Neural progenitor cell (in vitro differentiated cells): Measurements from ENCODE around the gene STK24. TPM values are rescaled to one million over a fixed set of nuclear protein-coding genes. Genes with fewer than 3 reads are reported as not detected.

ENCODE experiments used
- DNase-seq: peaks from one replicate; pipeline ENCODE4 v3.0.0-alpha.2; 2016; ENCODE audit warnings: low spot score
- H2AFZ ChIP-seq: fragments of 200-600 bp; sonication (generic); replicated peaks from 2 replicates; pipeline ENCODE4 v1.6.1; 2016; ENCODE audit warnings: antibody characterized with exemption
- H3F3A ChIP-seq: fragments of 200-600 bp; sonication (generic); 2 replicates; pipeline ENCODE4 v1.6.1; 2016; ENCODE audit warnings: antibody characterized with exemption, low read depth
- H3K27ac ChIP-seq: fragments of 200-600 bp; sonication (generic); 2 replicates; pipeline ENCODE4 v1.5.1; 2016; ENCODE audit warnings: mild to moderate bottlenecking
- H3K27me3 ChIP-seq: fragments of 200-600 bp; sonication (generic); 2 replicates; pipeline ENCODE4 v1.6.1; 2016; ENCODE audit warnings: mild to moderate bottlenecking, moderate library complexity
- H3K36me3 ChIP-seq: fragments of 200-600 bp; sonication (generic); 2 replicates; pipeline ENCODE4 v1.5.1; 2016
- H3K4me1 ChIP-seq: fragments of 200-600 bp; sonication (generic); 2 replicates; pipeline ENCODE4 v1.6.1; 2016; ENCODE audit warnings: mixed run types
- H3K4me2 ChIP-seq: fragments of 200-600 bp; sonication (generic); 2 replicates; pipeline ENCODE4 v1.6.1; 2016
- H3K4me3 ChIP-seq: fragments of 200-600 bp; sonication (generic); 2 replicates; pipeline ENCODE4 v1.5.1; 2016
- H3K79me2 ChIP-seq: fragments of 200-600 bp; sonication (generic); 2 replicates; pipeline ENCODE4 v1.6.1; 2016; ENCODE audit warnings: low read depth
- H3K9ac ChIP-seq: fragments of 200-600 bp; sonication (generic); 2 replicates; pipeline ENCODE4 v1.6.1; 2016
- H3K9me3 ChIP-seq: fragments of 200-600 bp; sonication (generic); 2 replicates; pipeline ENCODE4 v1.5.1; 2016; ENCODE audit warnings: low read depth
- H4K20me1 ChIP-seq: fragments of 200-600 bp; sonication (generic); 2 replicates; pipeline ENCODE4 v1.6.1; 2016; ENCODE audit warnings: low read depth
- H3K27ac Mint-ChIP-seq: 3 replicates; pipeline ENCODE4 v1.8.0; 2021; ENCODE audit warnings: mixed read lengths
- H3K27me3 Mint-ChIP-seq: 2 replicates; pipeline ENCODE4 v1.8.0; 2022; ENCODE audit warnings: low read depth, mild to moderate bottlenecking, inconsistent platforms, moderate library complexity, mixed read lengths; ENCODE audit not compliant: insufficient read depth
- H3K36me3 Mint-ChIP-seq: 3 replicates; pipeline ENCODE4 v1.8.0; 2021; ENCODE audit warnings: mixed read lengths
- H3K4me1 Mint-ChIP-seq: 3 replicates; pipeline ENCODE4 v1.8.0; 2021; ENCODE audit warnings: mixed read lengths
- H3K4me3 Mint-ChIP-seq: 3 replicates; pipeline ENCODE4 v1.8.0; 2021; ENCODE audit warnings: mild to moderate bottlenecking, moderate library complexity, mixed read lengths
- H3K9me3 Mint-ChIP-seq: 3 replicates; pipeline ENCODE4 v1.8.0; 2020; ENCODE audit warnings: mixed read lengths
- CTCF ChIP-seq: fragments of 200-600 bp; sonication (generic); IDR thresholded peaks from 2 replicates; pipeline ENCODE4 v1.5.1; 2017; ENCODE audit warnings: antibody characterized with exemption, mild to moderate bottlenecking
- EZH2 ChIP-seq: fragments of 200-600 bp; sonication (generic); IDR thresholded peaks from 2 replicates; pipeline ENCODE4 v1.6.1; 2017; ENCODE audit warnings: antibody characterized with exemption, mild to moderate bottlenecking, moderate library complexity
- EZH2phosphoT487 ChIP-seq: fragments of 200-600 bp; sonication (generic); IDR thresholded peaks from 2 replicates; pipeline ENCODE4 v1.6.1; 2017; ENCODE audit warnings: antibody characterized with exemption
- total RNA-seq: library from RNA; depleted of rRNA; stranded (reverse); fragments of >200 nt; gene quantifications from 2 replicates; pipeline ENCODE4 v1.2.3, GENCODE V29; 2015; ENCODE audit warnings: low replicate concordance

Gene STK24
- total RNA-seq, 1 donor from 2014 or later = 330 TPM

GRCh38 chr13:98432638-98433037, 144.3 kb downstream of the STK24 start:
- Histone ChIP-seq H3K4me3 (no peak overlapping the region), H3K4me1 (no peaks in the 10 kb centered on the region), H3F3A (no peaks in the 10 kb centered on the region), H3K9me3 (no peaks in the 10 kb centered on the region), H3K27me3 (no peaks in the 10 kb centered on the region), H3K9ac (no peak overlapping the region), H2AFZ (no peak overlapping the region), H4K20me1 (no peaks in the 10 kb centered on the region), H3K27ac (no peak overlapping the region), H3K4me2 (no peak overlapping the region), H3K79me2 (no peaks in the 10 kb centered on the region), H3K36me3 (no peaks in the 10 kb centered on the region)
- Mint-ChIP-seq H3K9me3 (no peaks in the 10 kb centered on the region), H3K27ac (no peak overlapping the region), H3K4me3 (no peak overlapping the region), H3K27me3 (peaks cover 3% of the 10 kb centered on the region), H3K4me1 (no peaks in the 10 kb centered on the region), H3K36me3 (peaks cover 22% of the 10 kb centered on the region)
- TF ChIP-seq EZH2phosphoT487 (no peak), CTCF (no peak), EZH2 (no peak)
- no peak for DNase-seq

GRCh38 chr13:98429977-98430736, 146.8 kb downstream of the STK24 start:
- no peak overlapping the region for H3K4me3 Mint-ChIP-seq
- no peak for TF ChIP-seq EZH2phosphoT487

GRCh38 chr13:98429531-98429930, 147.4 kb downstream of the STK24 start:
- no peak for DNase-seq
- Histone ChIP-seq H3K36me3 (peaks cover 3% of the 10 kb centered on the region), H3K27me3 (no peaks in the 10 kb centered on the region), H3K4me3 (no peak overlapping the region), H4K20me1 (no peaks in the 10 kb centered on the region), H3K4me2 (no peak overlapping the region), H2AFZ (no peak overlapping the region), H3F3A (no peaks in the 10 kb centered on the region), H3K79me2 (no peaks in the 10 kb centered on the region), H3K9me3 (no peaks in the 10 kb centered on the region), H3K27ac (no peak overlapping the region), H3K9ac (no peak overlapping the region), H3K4me1 (no peaks in the 10 kb centered on the region)
- H3K36me3 Mint-ChIP-seq = peaks cover 30% of the 10 kb centered on the region
- peaks cover 2% of the 10 kb centered on the region for H3K27me3 Mint-ChIP-seq
- H3K27ac Mint-ChIP-seq = no peak overlapping the region
- no peaks in the 10 kb centered on the region for H3K4me1 Mint-ChIP-seq
- no peak for TF ChIP-seq CTCF
- no peak for TF ChIP-seq EZH2
- no peak for TF ChIP-seq EZH2phosphoT487
- H3K4me3 Mint-ChIP-seq = no peak overlapping the region
- no peaks in the 10 kb centered on the region for H3K9me3 Mint-ChIP-seq

More at GRCh38 chr13:98429977-98430736, 146.8 kb downstream of the STK24 start:
- H3K4me2 ChIP-seq = no peak overlapping the region
- no peak overlapping the region for H3K4me3 ChIP-seq
- peak overlapping the region; percentile 37 for H3K27ac Mint-ChIP-seq
- H3K36me3 Mint-ChIP-seq = peaks cover 25% of the 10 kb centered on the region
- H3K27ac ChIP-seq = no peak overlapping the region
- no peaks in the 10 kb centered on the region for H3K9me3 Mint-ChIP-seq
- H3K27me3 ChIP-seq = no peaks in the 10 kb centered on the region
- H3K4me1 ChIP-seq = no peaks in the 10 kb centered on the region
- no peaks in the 10 kb centered on the region for H3K79me2 ChIP-seq
- peaks cover 3% of the 10 kb centered on the region for H3K36me3 ChIP-seq
- H2AFZ ChIP-seq = no peak overlapping the region
- H4K20me1 ChIP-seq = no peaks in the 10 kb centered on the region
- peaks cover 2% of the 10 kb centered on the region for H3K27me3 Mint-ChIP-seq
- DNase-seq = no peak
- no peaks in the 10 kb centered on the region for H3K4me1 Mint-ChIP-seq
- no peak overlapping the region for H3K9ac ChIP-seq
- H3F3A ChIP-seq = no peaks in the 10 kb centered on the region
- H3K9me3 ChIP-seq = no peaks in the 10 kb centered on the region

- Histone ChIP-seq H3K27me3 (no peaks in the 10 kb centered on the region), H3K4me3 (no peak overlapping the region), H3K36me3 (peaks cover 3% of the 10 kb centered on the region), H3K9ac (no peak overlapping the region), H4K20me1 (no peaks in the 10 kb centered on the region), H3F3A (no peaks in the 10 kb centered on the region), H3K9me3 (no peaks in the 10 kb centered on the region), H3K4me1 (no peaks in the 10 kb centered on the region), H2AFZ (no peak overlapping the region), H3K27ac (no peak overlapping the region), H3K4me2 (no peak overlapping the region), H3K79me2 (no peaks in the 10 kb centered on the region)
- DNase-seq = no peak
- Mint-ChIP-seq H3K9me3 (no peaks in the 10 kb centered on the region), H3K27me3 (peaks cover 2% of the 10 kb centered on the region), H3K4me3 (no peak overlapping the region), H3K27ac (no peak overlapping the region), H3K36me3 (peaks cover 32% of the 10 kb centered on the region), H3K4me1 (no peaks in the 10 kb centered on the region)
- no peak for TF ChIP-seq CTCF
- TF ChIP-seq EZH2phosphoT487 = no peak
- TF ChIP-seq EZH2 = no peak
Observed at GRCh38 chr13:98429081-98429480, 147.8 kb downstream of the STK24 start.
